ENCODE measurements around the gene ARHGAP12.

The ARHGAP12 gene

GRCh38 chr10:31876652-31877352 is 51.8 kb downstream of the ARHGAP12 start:
- no peak for DNase-seq (ENCODE audit: low read depth)

- DNase-seq (ENCODE audit: low read depth) = no peak
Measured at GRCh38 chr10:31875608-31876007, 53.0 kb downstream of the ARHGAP12 start.

- DNase-seq (ENCODE audit: low read depth) = no peak
Measured at GRCh38 chr10:31873724-31874123, 54.9 kb downstream of the ARHGAP12 start.

GRCh38 chr10:31871266-31872065 is 57.2 kb downstream of the ARHGAP12 start:
- DNase-seq (ENCODE audit: low read depth) = no peak

- DNase-seq (ENCODE audit: low read depth) = no peak
Measured at GRCh38 chr10:31867646-31868045, 61.0 kb downstream of the ARHGAP12 start.

GRCh38 chr10:31866118-31866670 is 62.4 kb downstream of the ARHGAP12 start:
- no peak for DNase-seq (ENCODE audit: low read depth)

GRCh38 chr10:31864834-31865518 is 63.7 kb downstream of the ARHGAP12 start:
- DNase-seq (ENCODE audit: low read depth) = no peak

- no peak for DNase-seq (ENCODE audit: low read depth)
Measured at GRCh38 chr10:31855033-31855432, 73.6 kb downstream of the ARHGAP12 start.

GRCh38 chr10:31853629-31854028 is 75.0 kb downstream of the ARHGAP12 start:
- DNase-seq (ENCODE audit: low read depth) = no peak

- DNase-seq (ENCODE audit: low read depth) = no peak
Measured at GRCh38 chr10:31851216-31851615, 77.4 kb downstream of the ARHGAP12 start.

- no peak for DNase-seq (ENCODE audit: low read depth)
Measured at GRCh38 chr10:31847515-31847914, 81.1 kb downstream of the ARHGAP12 start.

GRCh38 chr10:31838709-31839108 is 89.9 kb downstream of the ARHGAP12 start:
- DNase-seq (ENCODE audit: low read depth) = no peak

- DNase-seq (ENCODE audit: low read depth) = no peak
Measured at GRCh38 chr10:31838065-31838464, 90.6 kb downstream of the ARHGAP12 start.

GRCh38 chr10:31836569-31837406 is 91.8 kb downstream of the ARHGAP12 start:
- no peak for DNase-seq (ENCODE audit: low read depth)

GRCh38 chr10:31833753-31834152 is 94.9 kb downstream of the ARHGAP12 start:
- no peak for DNase-seq (ENCODE audit: low read depth)

GRCh38 chr10:31832261-31832660 is 96.4 kb downstream of the ARHGAP12 start:
- DNase-seq (ENCODE audit: low read depth) = no peak

- no peak for DNase-seq (ENCODE audit: low read depth)
Measured at GRCh38 chr10:31830887-31831286, 97.7 kb downstream of the ARHGAP12 start.

GRCh38 chr10:31829776-31830175 is 98.9 kb downstream of the ARHGAP12 start:
- no peak for DNase-seq (ENCODE audit: low read depth)

GRCh38 chr10:31823358-31823757 is 105.3 kb downstream of the ARHGAP12 start:
- no peak for DNase-seq (ENCODE audit: low read depth)

- no peak for DNase-seq (ENCODE audit: low read depth)
Measured at GRCh38 chr10:31822616-31823318, 105.9 kb downstream of the ARHGAP12 start.

GRCh38 chr10:31822150-31822549 is 106.5 kb downstream of the ARHGAP12 start:
- no peak for DNase-seq (ENCODE audit: low read depth)

All from T follicular helper cell (primary cell).